BJ (cell line): ENCODE results near the gene SRGAP3. TPM values are rescaled to one million over a fixed set of nuclear protein-coding genes. Genes with fewer than 3 reads are reported as not detected.

ENCODE experiments used
- CTCF ChIA-PET: fragments of 350-600 bp; formaldehyde crosslinking; extraction: SDS; loops from one replicate; lab custom pipeline; 2021; ENCODE audit warnings: antibody characterized with exemption, inconsistent platforms; lab: Yijun Ruan, JAX
- POLR2A ChIA-PET: fragments of 300-600 bp; sonication (Branson Sonifier 250); formaldehyde crosslinking; extraction: SDS; loops from one replicate; lab custom pipeline; 2021; ENCODE audit warnings: antibody characterized with exemption; lab: Charles Lee
- DNase-seq: peaks from one replicate; pipeline ENCODE4 v3.0.0-alpha.2; 2011; ENCODE audit warnings: low read depth
- H3K27me3 ChIP-seq: 2 replicates; pipeline ENCODE4 v1.6.0; 2011; ENCODE audit warnings: low read length; ENCODE audit not compliant: control insufficient read depth, insufficient read depth
- H3K36me3 ChIP-seq: 2 replicates; pipeline ENCODE4 v1.5.1; 2011; ENCODE audit warnings: low read length; ENCODE audit not compliant: control insufficient read depth, insufficient read depth
- H3K4me3 ChIP-seq: 2 replicates; pipeline ENCODE4 v1.5.1; 2011; ENCODE audit warnings: low read depth, mild to moderate bottlenecking, control low read depth, low read length
- polyA plus RNA-seq: library from polyadenylated mRNA; depleted of rRNA; stranded (reverse); fragments of >200 nt; gene quantifications from 2 replicates; pipeline ENCODE4 v1.2.3, GENCODE V29; 2011
- TF ChIP-seq, protein P1 (sequence below): IDR thresholded peaks from 2 replicates; pipeline ENCODE4 v1.5.1; 2011; ENCODE audit warnings: low read depth, mild to moderate bottlenecking, control low read depth, inconsistent platforms, low read length, moderate library complexity; ENCODE audit not compliant: insufficient read depth

The SRGAP3 gene
- polyA plus RNA-seq, 1 experiment, result 0.75 TPM

- ChIA-PET POLR2A (no interaction called here), CTCF (no interaction called here)
- peaks cover 10% of the 10 kb centered on the region for H3K27me3 ChIP-seq
- no peak for DNase-seq
- no peak overlapping the region for H3K4me3 ChIP-seq
- H3K36me3 ChIP-seq, result no peaks in the 10 kb centered on the region
- TF ChIP-seq, protein P1, sequence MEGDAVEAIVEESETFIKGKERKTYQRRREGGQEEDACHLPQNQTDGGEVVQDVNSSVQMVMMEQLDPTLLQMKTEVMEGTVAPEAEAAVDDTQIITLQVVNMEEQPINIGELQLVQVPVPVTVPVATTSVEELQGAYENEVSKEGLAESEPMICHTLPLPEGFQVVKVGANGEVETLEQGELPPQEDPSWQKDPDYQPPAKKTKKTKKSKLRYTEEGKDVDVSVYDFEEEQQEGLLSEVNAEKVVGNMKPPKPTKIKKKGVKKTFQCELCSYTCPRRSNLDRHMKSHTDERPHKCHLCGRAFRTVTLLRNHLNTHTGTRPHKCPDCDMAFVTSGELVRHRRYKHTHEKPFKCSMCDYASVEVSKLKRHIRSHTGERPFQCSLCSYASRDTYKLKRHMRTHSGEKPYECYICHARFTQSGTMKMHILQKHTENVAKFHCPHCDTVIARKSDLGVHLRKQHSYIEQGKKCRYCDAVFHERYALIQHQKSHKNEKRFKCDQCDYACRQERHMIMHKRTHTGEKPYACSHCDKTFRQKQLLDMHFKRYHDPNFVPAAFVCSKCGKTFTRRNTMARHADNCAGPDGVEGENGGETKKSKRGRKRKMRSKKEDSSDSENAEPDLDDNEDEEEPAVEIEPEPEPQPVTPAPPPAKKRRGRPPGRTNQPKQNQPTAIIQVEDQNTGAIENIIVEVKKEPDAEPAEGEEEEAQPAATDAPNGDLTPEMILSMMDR, result no peak
These were observed 115.8 kb downstream of the SRGAP3 start for GRCh38 chr3:9133656-9134055.

GRCh38 chr3:9130345-9131305 lies 118.8 kb downstream of the SRGAP3 start:
- Histone ChIP-seq H3K36me3 (no peaks in the 10 kb centered on the region), H3K27me3 (peaks cover 1% of the 10 kb centered on the region; the same call in 1 of the 2 replicates), H3K4me3 (no peak overlapping the region)
- DNase-seq, result no peak
- ChIA-PET CTCF (interaction anchor here (1.6 kb wide), 1 partner anchor 9 kb away, joined by 3 read pairs; no protein-coding TSS in a partner anchor), POLR2A (no interaction called here)
- TF ChIP-seq, protein P1, result no peak

DNA sequence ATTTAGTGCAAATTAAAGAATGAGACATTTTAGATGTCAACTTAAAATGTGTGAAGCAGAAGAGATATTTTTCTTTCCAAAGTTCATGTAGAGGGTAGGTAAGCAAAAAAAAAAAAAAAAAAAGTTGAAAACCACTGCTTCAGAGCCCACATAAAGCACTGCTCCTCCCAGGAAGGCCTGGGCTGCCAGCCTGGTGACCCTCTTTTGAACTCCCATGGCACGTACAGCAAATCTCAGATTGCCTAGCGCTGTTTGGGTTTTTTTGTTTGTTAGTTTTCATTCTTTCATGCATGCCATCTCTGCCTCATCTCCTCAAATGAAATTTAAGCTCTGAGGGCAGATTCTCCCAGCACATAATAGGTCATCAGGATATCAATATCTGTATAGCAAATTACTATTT lies 120.1 kb downstream of the SRGAP3 start:
- TF ChIP-seq, protein P1, result no peak
- no peaks in the 10 kb centered on the region for H3K36me3 ChIP-seq
- H3K27me3 ChIP-seq, result no peaks in the 10 kb centered on the region
- CTCF ChIA-PET, result no interaction called here
- DNase-seq, result no peak
- no peak overlapping the region for H3K4me3 ChIP-seq
- POLR2A ChIA-PET, result no interaction called here

- no peak overlapping the region for H3K4me3 ChIP-seq
- ChIA-PET CTCF (no interaction called here), POLR2A (no interaction called here)
- no peaks in the 10 kb centered on the region for H3K27me3 ChIP-seq
- no peak for DNase-seq
- TF ChIP-seq, protein P1, result no peak
- no peaks in the 10 kb centered on the region for H3K36me3 ChIP-seq
These were observed 124.0 kb downstream of the SRGAP3 start for GRCh38 chr3:9125278-9125951.

- CTCF ChIA-PET, result no interaction called here
- DNase-seq, result no peak
- H3K27me3 ChIP-seq, result no peaks in the 10 kb centered on the region
- TF ChIP-seq, protein P1, result no peak
- no peaks in the 10 kb centered on the region for H3K36me3 ChIP-seq
- H3K4me3 ChIP-seq, result no peak overlapping the region
- POLR2A ChIA-PET, result no interaction called here
These were observed 124.7 kb downstream of the SRGAP3 start for GRCh38 chr3:9124730-9125129.
